ENCODE results near the gene PTPRCAP. TPM values are rescaled to one million over a fixed set of nuclear protein-coding genes. Genes with fewer than 3 reads are reported as not detected.
A peak's percentile ranks its signal among the peaks of the same experiment; 100 is the strongest.
"Not testable (repeated sequence)": the region's sequence is repeated elsewhere in the genome, so short reads cannot be mapped to it uniquely, and the experiment has no call there.

The PTPRCAP gene, protein sequence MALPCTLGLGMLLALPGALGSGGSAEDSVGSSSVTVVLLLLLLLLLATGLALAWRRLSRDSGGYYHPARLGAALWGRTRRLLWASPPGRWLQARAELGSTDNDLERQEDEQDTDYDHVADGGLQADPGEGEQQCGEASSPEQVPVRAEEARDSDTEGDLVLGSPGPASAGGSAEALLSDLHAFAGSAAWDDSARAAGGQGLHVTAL
- total RNA-seq, result 4.2 TPM

DNA sequence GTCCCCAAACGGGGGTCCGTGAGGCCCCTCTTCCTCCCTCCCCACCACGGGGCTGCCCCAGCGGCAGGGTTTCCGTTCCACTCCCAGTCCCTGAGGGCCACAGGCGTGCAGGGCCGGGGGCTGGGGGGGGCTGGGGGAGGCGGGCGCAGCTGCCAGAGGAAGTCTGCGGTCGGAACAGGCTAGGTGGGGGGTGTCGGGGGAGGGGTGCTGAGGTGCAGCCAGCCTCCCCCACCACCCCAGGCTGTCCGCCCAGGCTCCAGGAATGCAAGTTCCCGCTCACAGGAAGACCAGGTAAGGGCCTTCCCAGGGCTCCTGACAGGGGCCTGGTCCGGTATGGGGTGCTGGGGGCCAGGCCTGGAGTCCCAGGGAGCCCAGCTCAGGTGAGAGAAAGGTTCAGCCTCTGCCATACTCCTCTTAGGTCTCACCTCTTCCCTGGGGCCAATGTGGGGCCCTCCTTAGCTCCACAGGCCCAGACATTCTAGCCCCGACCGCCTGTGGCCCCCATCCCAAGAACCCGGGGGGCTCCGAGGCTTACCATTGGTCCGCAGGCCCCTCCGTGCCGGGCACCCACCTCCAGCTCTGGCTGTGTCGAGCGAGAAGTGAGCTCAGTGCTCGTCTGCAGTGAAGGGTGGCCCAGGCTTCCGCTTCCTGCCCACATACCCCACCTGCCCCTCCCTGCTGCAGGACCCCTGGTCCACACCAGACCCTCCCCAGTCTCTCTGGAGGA lies at the start of gene PTPRCAP:
TSS of gene PTPRCAP (minus strand) at position 601 of the 727 bp plus-strand sequence. CDS start at position 538, 63 bp downstream.
- intact Hi-C loops (cut with DNase I), result no loop called here
- DNase-seq (ENCODE audit: low spot score) (no peak), ATAC-seq (no peak)

DNA sequence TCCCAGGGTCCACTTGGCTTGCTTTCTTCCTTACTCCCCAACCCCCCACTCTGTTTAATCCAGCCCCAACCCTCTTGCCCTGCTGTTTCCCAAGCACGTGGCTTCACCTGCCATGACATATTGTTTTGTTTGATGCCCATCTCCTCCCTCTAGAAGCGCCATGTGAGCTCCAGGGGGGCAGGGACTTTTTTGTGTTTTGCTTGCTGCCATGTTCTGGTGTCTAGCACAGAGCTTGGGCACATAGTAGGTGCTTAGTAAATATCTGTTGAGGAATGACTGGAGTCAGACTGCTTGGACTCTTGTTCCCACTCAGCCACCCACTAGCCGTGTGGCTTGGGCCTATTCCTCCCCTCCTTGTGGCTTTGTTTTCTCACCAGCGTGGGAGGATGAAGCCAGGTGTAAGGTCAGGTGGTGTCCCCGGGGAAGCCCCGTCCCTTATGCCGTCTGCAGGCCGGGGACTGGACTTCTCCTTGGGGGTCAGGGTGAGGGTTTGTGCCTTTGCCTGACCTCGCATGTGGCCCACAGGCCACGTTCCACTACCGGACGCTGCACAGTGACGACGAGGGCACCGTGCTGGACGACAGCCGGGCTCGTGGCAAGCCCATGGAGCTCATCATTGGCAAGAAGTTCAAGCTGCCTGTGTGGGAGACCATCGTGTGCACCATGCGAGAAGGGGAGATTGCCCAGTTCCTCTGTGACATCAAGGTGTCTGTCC lies 49.2 kb upstream of the PTPRCAP start:
- intact Hi-C loops (cut with DNase I), result no loop called here
- no peak for ATAC-seq
- no peak for DNase-seq (ENCODE audit: low spot score)

DNA sequence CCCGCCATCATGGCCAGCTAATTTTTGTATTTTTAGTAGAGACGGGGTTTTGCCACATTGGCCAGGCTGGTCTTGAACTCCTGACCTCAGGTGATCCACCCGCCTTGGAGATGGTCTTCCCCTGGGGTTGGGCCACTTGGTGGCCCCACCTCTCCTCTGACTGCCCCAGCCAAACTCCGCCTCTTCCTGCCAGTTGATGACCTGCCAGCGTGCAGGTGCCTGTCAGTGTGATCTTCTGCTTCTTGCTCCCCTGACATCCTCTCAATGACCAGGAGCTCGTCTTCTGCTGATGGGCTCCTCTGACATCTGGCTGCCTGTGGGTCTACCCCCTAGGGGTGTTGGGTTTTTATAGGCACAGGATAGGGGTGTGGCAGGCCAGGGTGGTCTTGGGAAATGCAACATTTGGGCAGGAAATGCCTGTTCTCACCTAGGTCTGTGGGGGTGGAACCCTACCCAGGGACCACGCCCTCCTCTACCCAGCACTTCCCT lies 48.4 kb upstream of the PTPRCAP start:
- intact Hi-C loops (cut with DNase I), result not testable (repeated sequence)

DNA sequence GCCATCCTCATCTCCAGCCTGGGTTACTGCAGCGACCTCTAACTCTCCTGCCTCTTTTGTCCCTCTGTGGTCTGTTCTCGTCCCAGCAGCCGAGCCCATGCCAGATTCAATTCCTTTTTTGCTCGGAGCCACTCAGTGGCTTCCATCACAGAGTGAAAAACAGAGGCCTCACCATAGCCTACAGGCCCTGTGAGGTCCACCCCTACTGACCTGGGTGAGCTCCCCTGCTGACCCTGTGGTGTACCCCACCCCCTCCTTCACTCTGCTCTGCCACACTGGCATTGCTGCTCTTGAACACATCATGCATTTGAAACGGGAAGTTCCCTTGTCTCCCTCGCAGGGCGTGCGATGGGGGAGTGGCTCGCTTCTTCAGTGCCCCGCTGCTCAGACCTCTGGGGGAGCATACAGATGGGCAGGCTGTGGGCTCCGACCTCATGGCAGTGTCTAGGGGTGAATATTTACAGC lies 47.4 kb upstream of the PTPRCAP start:
- intact Hi-C loops (cut with DNase I), result no loop called here
- ATAC-seq, result no peak
- no peak for DNase-seq (ENCODE audit: low spot score)

More for the DNA sequence above, 48.4 kb upstream of the PTPRCAP start:
- not testable (repeated sequence) for DNase-seq (ENCODE audit: low spot score); ATAC-seq

DNA sequence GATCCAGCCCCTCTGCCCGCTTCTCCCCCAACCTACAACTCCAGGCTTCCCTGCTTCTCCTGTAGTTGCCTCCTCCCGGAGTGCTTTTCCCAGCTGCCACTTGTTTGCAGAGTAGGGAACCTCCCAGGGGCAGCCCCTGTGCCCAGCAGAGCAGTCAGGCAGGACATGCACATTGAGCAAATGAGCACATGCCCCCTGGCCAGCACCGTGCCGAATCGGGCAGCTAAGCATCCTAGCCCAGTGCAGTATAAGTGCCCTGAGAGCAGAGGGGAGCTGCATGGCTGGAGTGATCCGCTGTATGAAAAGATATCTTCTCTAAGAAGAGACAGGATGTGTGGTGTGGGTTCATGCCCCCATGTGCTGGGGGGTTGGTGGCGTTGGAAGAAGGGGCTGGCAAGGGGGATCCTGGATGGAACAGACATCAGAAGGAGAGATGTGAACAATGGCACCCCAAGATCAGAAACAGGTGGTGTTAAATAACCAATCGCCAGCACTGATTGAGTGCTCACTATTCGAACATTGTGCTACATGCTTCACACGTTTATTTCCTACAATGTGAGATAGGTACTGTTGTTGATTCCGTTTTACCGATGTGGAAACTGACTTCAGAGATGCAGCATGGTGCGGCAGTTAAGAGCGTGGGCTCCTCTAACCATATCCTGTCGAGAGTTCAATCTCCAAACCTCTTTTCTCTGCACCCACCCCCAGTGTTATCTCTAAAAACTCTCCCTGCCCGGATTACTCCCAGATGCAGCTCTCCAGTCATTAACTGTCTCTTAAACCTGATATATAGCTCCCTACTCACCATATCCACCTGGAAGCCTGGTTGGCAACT lies 46.6 kb upstream of the PTPRCAP start:
- no peak for ATAC-seq
- DNase-seq (ENCODE audit: low spot score), result peak; percentile 64
- intact Hi-C loops (cut with DNase I), result no loop called here

DNA sequence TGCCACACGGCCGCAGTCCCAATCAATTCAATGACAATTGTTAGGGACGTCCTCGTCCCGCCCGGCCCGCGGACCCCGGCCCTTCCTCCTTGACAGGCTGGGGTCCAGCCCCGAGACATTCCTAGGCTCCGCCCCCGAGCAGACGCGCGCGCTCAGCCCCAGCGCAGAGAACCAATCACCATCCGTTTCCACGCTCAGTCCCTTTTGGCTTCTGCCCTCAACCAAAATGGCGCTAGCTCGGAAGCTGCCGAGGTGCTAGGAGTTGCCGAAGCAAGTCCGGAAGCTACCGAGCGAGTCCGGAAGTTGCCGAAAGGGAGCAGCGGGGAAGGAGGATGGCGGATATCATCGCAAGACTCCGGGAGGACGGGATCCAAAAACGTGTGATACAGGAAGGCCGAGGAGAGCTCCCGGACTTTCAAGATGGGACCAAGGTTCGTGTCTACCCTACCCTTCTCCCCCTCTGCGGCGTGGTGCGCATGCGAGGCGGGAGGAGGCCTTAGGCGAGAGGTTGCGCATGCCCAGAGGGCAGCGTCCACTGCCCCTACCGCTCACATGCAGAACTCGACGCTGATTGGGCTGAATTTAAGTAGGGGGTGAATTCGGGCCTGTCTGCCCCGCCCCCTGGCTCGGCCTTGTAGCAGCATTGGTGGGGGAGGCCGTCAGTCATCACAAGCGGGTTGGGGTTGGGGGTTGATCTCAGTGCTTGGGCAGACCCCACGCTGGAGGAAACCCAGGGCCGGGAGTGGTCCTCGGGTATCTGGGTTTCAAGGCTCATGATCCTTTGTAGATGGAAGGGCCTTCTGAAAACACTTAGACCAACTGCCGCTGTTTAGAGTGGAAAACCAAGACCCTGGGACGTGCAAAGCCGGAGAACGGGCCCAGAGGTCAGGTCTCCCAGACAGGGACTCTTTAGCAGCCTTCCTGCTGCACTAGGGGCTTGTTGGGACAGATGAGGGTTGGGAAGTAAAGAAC lies 45.6 kb upstream of the PTPRCAP start, which contains the start of gene AIP:
TSS of gene AIP (plus strand) at position 200 of the 972 bp plus-strand sequence. CDS start at position 333, 133 bp downstream.
- peak; percentile 97 for ATAC-seq
- peak; percentile 98 for DNase-seq (ENCODE audit: low spot score)
- intact Hi-C loops (cut with DNase I), result no loop called here

DNA sequence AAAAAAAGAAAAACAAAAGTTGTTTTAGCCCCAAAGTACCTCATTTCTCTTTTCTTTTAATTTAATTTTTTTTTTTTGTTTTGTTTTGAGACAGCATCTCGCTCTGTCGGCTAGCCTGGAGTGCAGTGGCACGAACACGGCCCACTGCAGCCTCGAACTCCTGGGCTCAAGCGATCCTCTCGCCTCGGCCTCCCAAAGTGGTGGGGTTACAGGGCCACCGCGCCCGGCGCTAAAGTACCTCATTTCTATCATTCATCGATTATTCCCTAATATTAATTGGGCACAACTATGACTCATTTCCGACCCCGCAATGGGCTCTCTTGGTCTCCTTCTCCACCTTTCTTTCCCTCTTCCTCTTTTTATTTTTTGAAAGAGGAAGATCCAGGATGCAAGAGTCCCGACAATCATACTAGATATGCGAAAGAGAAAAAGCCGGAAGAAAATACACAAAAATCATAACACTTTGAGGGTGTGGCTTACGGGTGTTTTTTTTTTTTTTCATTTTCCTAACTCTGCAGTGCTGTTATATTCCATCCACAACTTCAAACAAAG lies 44.9 kb upstream of the PTPRCAP start:
- DNase-seq (ENCODE audit: low spot score) (no peak), ATAC-seq (peak; percentile 5)
- intact Hi-C loops (cut with DNase I), result no loop called here

DNA sequence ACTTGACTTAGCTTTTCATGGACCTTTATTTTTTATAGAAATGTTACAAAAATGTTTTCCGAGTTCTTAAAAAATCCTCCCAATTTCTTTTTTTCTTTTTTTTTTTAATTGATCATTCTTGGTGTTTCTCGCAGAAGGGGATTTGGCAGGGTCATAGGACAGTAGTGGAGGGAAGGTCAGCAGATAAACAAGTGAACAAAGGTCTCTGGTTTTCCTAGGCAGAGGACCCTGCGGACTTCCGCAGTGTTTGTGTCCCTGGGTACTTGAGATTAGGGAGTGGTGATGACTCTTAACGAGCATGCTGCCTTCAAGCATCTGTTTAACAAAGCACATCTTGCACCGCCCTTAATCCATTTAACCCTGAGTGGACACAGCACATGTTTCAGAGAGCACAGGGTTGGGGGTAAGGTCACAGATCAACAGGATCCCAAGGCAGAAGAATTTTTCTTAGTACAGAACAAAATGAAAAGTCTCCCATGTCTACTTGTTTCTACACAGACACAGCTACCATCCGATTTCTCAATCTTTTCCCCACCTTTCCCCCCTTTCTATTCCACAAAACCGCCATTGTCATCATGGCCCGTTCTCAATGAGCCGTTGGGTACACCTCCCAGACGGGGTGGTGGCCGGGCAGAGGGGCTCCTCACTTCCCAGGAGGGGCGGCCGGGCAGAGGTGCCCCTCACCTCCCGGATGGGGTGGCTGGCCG lies 40.0 kb upstream of the PTPRCAP start:
- ATAC-seq; intact Hi-C loops (cut with DNase I): not testable (repeated sequence)

DNA sequence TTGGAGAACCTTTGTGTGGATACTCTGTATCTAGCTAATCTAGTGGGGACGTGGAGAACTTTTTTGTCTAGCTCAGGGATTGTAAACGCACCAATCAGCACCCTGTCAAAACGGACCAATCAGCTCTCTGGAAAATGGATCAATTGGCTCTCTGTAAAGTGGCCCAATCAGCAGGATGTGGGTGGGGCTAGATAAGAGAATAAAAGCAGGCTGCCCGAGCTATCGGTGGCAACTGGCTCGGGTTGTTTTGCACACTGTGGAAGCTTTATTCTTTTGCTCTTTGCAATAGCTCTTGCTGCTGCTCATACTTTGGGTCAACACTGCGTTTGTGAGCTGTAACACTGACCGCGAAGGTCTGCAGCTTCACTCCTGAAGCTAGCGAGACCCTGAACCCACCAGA lies 39.2 kb upstream of the PTPRCAP start:
- ATAC-seq; DNase-seq (ENCODE audit: low spot score); intact Hi-C loops (cut with DNase I): not testable (repeated sequence)

More for the DNA sequence above, 40.0 kb upstream of the PTPRCAP start:
- DNase-seq (ENCODE audit: low spot score), result not testable (repeated sequence)

DNA sequence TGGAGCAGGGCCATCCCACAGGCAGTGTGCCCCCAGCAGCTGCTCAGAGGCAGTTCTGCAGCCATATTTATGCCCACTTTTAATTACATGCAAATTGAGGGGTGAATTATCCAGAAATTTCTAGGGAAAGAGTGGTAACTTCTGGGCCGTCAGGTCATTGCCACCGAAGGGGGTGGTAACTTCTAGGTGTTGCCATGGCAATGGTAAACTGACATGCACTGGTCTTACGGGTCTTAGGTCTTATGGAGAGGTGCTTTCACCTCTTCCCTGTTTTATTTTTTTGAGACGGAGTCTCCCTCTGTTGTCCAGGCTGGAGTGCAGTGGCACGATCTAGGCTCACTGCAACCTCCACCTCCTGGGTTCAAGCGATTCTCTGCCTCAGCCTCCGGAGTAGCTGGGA lies 35.4 kb upstream of the PTPRCAP start:
- intact Hi-C loops (cut with DNase I), result no loop called here
- DNase-seq (ENCODE audit: low spot score) (no peak), ATAC-seq (no peak)

DNA sequence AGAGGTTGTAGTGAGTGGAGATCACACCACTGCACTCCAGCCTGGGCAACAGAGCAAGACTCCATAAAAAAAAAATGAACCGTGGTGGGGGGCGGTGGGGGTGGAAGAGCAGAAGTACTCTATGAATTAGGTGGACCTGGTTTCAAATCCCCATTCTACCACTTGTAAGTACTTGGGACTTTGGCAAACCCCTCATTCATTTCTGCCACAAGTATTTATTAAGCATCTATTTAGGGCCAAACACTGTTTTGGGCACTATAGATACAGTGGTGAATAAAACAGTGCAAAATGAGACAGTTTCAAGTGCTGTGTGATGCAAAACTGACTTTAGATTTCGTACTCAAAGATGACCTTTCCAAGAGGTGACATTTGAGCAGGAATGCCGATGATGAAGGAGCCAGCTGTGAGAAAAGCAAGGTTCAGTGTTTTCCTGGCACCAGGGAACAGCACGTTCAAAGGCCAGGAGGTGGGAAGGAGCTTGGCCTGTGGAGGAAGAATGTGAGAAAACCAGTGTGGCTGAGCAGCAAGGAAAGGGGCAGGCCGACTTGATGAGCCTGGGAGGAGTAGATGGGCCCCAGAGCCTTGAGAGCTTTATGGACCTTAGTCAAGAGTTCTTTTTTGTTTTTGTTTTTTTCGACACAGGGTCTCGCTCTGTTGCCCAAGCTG lies 33.0 kb upstream of the PTPRCAP start:
- intact Hi-C loops (cut with DNase I), result no loop called here
- ATAC-seq (no peak), DNase-seq (ENCODE audit: low spot score) (no peak)

DNA sequence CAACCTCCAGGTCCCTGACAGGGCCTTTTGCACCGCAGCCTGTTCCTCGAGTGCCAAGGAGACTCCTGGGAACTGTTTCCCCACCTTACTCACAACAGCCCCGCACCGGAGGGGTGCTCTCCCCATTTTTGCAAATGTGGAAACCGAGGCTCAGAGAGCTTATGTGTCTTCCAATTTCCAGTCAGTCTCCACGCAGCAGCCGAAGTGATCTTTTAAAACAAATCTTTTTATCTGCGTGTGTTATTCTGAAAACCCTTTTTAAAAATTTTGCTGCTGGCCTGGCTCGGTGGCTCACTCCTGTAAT lies 32.0 kb upstream of the PTPRCAP start:
- no peak for DNase-seq (ENCODE audit: low spot score)
- intact Hi-C loops (cut with DNase I), result no loop called here
- no peak for ATAC-seq

DNA sequence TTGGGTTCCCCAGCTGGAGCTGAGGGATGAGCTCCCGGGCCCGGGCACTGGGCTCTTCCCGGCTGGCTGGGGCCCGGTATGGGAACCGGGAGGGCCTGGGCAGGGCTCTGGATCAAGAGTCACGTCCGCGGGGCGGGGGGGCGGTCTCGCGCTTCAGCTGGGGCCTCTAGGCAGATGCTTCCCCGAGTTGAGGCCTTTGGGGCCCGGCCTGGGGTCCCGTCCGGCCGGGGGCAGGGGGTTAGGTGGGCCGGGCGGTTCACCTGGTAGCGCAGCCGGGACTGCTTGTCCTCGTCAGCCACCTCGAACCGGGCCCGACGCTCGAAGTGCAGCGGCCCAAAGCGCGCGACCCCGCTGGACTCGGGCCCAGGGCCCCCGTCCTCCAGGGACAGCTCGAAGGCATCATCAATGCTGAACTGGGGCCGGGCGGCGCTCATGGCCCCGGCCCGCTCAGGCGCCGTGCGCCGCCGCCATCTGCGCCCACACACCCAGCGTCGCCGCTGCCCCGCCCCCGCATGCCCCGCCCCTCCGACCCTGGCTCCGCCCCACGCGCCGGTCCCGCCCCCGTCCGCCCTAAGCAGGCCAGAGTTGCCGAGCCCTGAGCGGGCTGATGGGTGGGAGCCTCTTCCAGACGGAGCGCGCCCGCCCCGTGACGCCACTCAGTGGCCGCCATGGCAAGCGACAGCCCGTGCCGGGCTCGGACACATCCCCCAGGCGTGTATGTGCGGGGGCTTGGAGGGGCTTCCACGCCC lies 31.5 kb upstream of the PTPRCAP start, which contains the start of gene TMEM134:
TSS of gene TMEM134 (minus strand) at position 493 of the 749 bp plus-strand sequence. CDS start at position 434, 59 bp downstream.
- DNase-seq (ENCODE audit: low spot score), result peak; percentile 95
- intact Hi-C loops (cut with DNase I), result no loop called here
- peak; percentile 92 for ATAC-seq

DNA sequence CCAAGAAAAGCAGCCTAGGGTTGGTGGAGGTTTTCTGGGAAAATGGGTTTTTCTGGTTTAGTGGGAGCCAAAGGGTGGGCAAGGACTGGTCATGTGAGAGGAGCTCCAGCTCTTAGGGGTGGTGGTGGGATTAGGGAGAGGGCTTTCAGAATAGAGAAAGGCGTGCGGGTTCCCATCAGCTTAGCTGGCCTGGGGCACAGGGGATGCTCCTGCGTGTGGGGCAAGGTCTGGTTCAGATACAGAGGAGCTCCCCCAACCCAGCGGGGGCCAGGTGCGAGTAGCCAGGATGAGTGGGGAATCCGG lies 30.9 kb upstream of the PTPRCAP start:
- intact Hi-C loops (cut with DNase I), result no loop called here
- ATAC-seq (no peak), DNase-seq (ENCODE audit: low spot score) (no peak)

DNA sequence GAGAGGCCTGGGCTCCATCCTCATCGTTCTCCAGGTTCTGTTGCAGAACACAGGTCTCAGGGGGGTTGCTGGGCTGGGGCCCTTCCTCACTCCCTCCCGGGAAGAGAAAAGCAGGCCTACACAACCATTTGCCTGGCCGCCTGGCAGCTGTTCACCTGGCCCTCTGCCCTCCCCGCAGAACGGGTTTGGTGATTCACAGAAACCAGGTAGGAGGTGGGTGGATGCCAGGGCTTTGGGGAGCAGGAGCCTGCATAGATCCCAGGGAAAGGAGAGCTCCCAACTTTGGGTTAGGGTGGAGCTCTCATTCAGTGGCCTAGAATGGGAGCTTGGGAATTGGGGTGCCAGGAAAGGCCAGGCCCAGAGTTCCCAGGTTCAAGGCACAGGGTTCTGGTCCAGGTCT lies 30.6 kb upstream of the PTPRCAP start:
- ATAC-seq, result no peak
- intact Hi-C loops (cut with DNase I), result no loop called here

More for the DNA sequence above, 30.6 kb upstream of the PTPRCAP start:
- no peak for DNase-seq (ENCODE audit: low spot score)
